ENCODE data around the gene SEC23A.

Gene SEC23A

DNA sequence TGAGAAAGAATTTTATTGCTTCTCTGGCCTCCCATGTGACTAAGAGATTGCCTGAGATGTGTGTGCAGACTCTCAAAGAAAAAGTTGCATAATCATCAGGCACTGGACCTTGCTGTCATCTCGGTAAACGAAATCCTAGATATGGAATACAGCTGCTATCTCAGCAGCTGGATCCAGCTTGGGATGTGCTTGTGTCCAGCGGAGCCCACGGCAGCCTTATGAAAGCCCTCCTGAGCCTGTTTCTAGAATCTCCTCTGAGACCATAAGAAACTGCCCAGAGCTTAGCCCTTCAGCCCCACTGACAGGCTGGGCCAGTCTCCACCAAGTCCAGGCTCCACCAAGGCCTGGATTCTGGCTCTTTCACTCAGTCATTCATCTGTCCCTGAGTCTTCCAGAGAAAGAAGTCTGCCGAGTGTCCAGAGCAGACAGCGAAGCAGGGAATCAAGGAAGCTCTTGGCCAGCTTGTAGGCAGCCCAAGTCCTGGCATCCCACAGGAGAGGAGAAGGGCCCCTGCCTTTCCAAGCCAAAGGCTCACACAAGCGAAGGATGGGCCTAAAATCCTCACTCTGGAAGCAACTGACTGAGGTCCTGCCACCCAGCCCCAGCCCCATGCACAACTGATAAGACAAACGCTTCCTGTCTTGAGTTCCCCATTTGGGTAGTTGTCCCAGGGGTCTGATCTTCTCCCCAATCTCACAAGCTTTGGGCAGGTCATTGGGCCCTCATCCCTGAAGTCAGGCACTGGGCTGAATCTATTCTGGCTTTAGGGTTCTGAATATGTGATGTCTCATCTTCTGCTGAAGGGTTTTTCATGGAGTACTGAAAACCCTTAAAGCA lies 97.8 kb downstream of the SEC23A start:
- no peak for DNase-seq
- TF ChIP-seq POLR2A (IDR thresholded peaks at IDR 0.05; ENCODE audit: low read length) (no peak), GATA1 (IDR thresholded peaks at IDR 0.05; ENCODE audit: low read depth, low read length) (no peak)

DNA sequence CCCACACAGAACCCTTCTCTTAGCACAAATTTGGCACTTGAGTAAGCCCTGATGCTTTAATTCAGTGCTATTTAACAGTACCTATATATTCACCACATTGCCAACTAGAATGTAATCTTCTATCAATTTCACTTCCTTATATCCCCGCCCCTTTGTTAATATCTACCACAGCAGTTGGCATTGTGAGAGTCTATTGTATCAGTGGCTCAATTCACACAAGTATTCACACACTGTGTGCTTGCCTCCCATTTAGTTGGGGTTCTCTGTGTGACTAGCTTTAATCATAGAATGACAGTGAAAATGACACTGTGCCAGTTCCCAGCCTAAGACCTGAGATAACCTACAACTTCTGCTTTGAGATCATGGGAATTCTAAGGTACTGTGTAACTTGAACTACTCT lies 103.1 kb downstream of the SEC23A start:
- no peak for DNase-seq
- no peak for TF ChIP-seq GATA1 (IDR thresholded peaks at IDR 0.05; ENCODE audit: low read depth, low read length)

DNA sequence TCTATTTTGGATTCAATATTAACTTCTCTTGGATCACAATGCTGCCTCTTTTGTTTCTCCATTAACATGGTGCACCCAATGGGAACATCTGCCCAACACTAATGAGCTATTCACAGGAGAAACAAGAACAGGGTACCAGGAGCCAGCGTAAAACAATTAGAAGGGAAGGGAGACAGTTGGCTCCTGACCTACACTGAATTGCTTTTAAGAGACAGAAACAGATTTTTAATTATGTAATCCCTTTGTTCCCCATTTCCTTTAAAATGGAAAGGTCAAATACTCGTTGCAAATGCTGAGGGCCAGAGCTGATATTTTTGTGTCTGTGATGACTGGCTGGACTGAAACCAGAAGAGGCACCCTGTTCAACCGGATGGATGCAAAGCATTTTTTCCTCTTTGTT lies 108.3 kb downstream of the SEC23A start:
- no peak for DNase-seq
- TF ChIP-seq GATA1 (IDR thresholded peaks at IDR 0.05; ENCODE audit: low read depth, low read length), result no peak
- TF ChIP-seq POLR2A (IDR thresholded peaks at IDR 0.05; ENCODE audit: low read length), result no peak

DNA sequence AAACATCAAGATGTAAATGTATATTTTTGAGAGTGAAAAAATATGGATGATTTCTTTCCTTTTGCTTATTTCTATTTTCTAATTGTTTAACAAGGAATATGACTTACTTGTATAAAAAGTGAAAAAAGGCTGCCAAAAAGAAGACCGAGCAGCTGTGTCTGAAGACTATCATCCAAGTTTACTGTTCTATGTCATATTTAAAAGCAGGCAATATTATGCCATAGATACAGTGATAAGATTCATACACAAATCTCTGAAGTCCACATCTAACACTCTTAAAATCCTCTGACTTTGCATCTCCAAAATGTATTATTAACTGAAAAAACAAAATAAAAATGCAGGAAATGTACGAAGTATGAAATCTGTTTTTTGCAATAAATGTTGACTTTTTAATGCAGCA lies 109.1 kb downstream of the SEC23A start:
- no peak for TF ChIP-seq POLR2A (IDR thresholded peaks at IDR 0.05; ENCODE audit: low read length)
- TF ChIP-seq GATA1 (IDR thresholded peaks at IDR 0.05; ENCODE audit: low read depth, low read length), result no peak
- DNase-seq, result no peak

DNA sequence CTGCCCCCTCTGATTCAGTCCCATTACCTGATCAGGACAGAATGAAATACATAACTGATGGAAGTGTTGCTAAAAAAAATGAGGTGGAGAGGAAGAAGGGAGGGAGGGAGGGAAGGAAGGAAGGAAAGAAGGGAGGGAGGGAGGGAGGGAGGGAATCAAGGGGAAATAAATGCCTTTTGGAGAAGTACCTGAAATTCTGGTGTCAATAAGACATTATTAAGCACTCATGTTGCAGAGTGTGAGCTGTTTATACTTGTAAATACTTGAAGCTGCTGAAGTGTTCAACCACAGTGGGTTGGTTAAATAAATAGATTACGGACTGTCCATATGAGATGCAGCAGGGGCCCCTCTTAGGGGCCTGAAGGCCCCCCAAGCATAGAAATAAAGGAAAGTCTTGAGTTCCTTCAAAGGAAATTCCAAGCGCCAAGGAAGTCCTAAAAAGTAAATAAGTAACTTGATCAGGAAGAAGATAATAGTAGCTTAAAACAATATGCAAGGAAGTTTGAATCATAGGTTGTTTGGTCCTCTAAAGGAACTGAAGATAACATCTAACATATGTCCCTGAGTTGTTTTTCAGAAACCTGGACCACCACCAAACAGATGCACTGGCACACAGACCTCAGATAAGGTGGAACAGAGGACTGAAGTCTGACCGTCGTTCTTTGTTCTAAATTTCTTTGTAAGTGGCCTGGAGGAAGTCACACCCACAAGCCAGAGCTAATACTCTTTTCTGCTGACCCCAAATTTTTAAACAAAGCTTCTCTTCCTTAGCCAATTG lies 110.8 kb downstream of the SEC23A start:
- DNase-seq, result no peak
- no peak for TF ChIP-seq POLR2A (IDR thresholded peaks at IDR 0.05; ENCODE audit: low read length)
- TF ChIP-seq GATA1 (IDR thresholded peaks at IDR 0.05; ENCODE audit: low read depth, low read length), result no peak

DNA sequence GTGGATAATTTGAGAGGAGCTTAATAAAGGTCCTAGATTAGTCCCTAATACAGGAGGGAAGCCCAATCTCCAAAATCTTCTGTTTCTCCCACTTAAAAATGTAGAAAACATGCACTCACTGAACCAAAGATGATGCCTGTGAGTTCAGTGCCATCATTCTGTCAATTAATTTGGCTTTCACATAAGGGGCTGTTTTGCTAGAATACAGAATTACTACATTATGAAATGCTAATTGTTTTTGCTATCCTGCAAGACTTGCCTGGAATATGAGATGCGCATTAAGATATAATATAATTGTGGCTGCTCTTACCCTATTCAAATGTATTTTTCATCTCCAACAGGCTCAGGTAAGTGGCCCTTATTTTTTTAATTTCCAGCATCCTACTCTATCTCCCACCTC lies 111.7 kb downstream of the SEC23A start:
- DNase-seq, result no peak

DNA sequence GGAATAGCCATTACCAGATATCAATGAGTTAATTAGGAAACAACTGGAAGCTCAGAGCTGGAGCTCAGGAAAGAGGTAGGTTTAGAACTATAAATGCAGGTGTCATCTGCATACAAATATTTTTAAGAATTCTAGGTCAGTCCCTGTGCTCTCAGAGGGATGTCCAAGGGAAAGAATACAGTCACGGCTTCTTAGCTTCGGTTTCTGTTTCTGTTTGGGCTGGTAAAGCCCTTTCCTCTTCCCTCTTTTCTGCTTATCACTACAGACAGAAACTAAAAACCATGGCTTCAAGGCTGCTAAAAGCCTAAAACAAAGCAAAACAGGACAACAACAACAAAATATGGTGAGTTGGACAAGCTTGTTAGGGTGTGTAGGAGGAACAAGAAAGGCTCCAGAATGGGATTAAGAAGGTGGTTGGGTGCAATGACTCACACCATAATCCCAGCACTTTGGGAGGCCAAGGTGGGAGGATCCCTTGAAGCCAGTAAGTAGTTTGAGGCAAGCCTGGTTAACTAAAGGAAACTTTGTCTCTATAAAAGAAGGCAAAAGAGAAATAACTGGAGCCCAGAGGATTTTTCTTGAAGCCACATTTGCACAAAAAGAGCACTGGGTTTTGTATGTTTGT lies 113.0 kb downstream of the SEC23A start:
- no peak for DNase-seq
- TF ChIP-seq GATA1 (IDR thresholded peaks at IDR 0.05; ENCODE audit: low read depth, low read length) (no peak), POLR2A (IDR thresholded peaks at IDR 0.05; ENCODE audit: low read length) (no peak)

More for the DNA sequence above, 111.7 kb downstream of the SEC23A start:
- no peak for TF ChIP-seq GATA1 (IDR thresholded peaks at IDR 0.05; ENCODE audit: low read depth, low read length)
- TF ChIP-seq POLR2A (IDR thresholded peaks at IDR 0.05; ENCODE audit: low read length), result no peak

DNA sequence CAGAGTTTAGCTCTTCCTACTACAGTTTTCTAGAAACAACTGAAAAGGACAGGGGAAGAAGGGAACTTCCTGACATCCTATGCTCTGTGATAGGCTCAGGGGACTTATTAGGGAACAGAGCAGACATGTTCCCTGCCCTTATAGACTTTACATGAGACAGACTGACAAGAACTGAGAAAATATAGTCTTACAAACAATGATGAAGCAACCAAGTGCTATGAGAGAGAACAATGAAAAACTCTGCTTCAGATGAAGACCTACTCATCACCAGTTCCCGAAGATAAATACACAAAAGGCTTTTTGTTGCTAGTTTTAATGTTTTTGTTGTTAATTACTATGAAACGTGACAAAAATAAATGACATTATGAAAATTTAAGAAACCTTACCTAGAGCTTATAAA lies 115.3 kb downstream of the SEC23A start:
- no peak for TF ChIP-seq POLR2A (IDR thresholded peaks at IDR 0.05; ENCODE audit: low read length)
- TF ChIP-seq GATA1 (IDR thresholded peaks at IDR 0.05; ENCODE audit: low read depth, low read length), result no peak
- no peak for DNase-seq

DNA sequence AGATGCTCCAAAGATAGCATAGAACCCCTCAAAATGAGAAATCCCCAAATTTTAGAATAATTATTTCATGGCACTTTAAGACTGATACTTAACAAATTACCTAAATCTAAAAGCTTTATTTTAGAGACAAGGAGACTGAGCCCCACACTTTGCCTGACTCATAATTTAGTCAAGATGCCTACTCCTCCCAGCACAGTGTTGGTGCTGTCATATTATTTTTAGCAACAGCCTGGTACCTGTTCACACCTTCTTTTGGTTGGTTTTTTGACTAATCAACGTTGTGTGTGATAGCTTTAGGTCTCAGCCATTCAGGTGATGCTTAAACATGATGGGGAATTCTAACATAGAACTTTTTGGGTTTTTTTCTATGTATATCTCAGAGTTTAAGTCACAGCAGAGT lies 120.2 kb downstream of the SEC23A start:
- no peak for DNase-seq
- no peak for TF ChIP-seq POLR2A (IDR thresholded peaks at IDR 0.05; ENCODE audit: low read length)
- no peak for TF ChIP-seq GATA1 (IDR thresholded peaks at IDR 0.05; ENCODE audit: low read depth, low read length)

DNA sequence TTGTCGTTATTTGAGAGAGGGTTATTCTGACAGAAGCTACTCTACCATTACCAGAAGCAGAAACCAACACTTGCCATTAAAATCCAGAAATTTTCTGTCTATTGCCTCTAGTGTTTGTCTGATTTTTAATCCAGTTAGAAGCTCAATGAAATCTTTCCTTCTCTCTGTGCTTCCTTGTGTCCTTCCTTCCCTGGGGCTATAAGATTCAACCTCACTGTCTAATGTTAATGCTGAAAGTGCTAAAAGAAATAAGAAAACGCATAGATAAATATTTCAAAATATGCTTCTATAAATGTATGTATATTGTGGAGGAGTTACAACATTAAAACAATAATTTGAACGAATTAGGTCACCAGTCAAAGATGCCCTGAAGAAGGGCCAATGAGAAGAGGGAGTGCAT lies 120.8 kb downstream of the SEC23A start:
- DNase-seq, result no peak
- TF ChIP-seq POLR2A (IDR thresholded peaks at IDR 0.05; ENCODE audit: low read length) (no peak), GATA1 (IDR thresholded peaks at IDR 0.05; ENCODE audit: low read depth, low read length) (no peak)
